AG04449 (cell line): Measurements from ENCODE around the gene H1-8.

Source experiments
- CTCF ChIA-PET: fragments of 350-600 bp; formaldehyde crosslinking; extraction: SDS; loops from one replicate; lab custom pipeline; 2021; ENCODE audit warnings: antibody characterized with exemption; lab: Yijun Ruan, JAX
- POLR2A ChIA-PET: fragments of 400-600, 350-600 bp; formaldehyde crosslinking; extraction: SDS; loops from one replicate; lab custom pipeline; 2020; ENCODE audit warnings: antibody characterized with exemption, inconsistent platforms; lab: Yijun Ruan, JAX
- DNase-seq: peaks from one replicate; pipeline ENCODE4 v3.0.0-alpha.2; 2010; ENCODE audit warnings: low read depth, low spot score
- H3K4me3 ChIP-seq: 2 replicates; pipeline ENCODE4 v1.5.1; 2011; ENCODE audit warnings: low read depth, mild to moderate bottlenecking, control low read depth, low read length
- CTCF ChIP-seq: IDR thresholded peaks from one replicate; pipeline ENCODE4 v1.5.1; 2011; ENCODE audit warnings: mild to moderate bottlenecking, moderate library complexity, low read length, control low read depth, inconsistent platforms; ENCODE audit not compliant: insufficient read depth; ENCODE audit errors: missing control alignments

H1-8 gene

DNA sequence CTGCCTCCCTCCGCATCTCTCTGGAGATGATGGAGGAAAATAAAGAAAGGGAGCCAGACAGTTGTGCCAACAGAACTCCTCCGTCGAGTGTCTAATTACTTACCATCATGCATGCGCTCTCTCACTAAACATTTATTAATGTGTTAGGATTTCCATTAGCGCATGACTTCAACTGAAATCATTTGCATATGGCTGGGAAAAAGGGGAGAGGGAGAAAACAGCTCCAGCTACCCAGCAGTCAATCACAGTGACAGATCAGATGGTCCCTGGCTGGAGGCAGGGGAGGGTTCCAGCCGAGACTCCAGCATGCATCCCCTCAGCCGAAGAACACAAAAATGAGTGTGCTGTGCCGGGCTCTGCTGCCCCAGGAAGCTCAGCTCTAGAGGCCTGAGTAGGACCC, 21.4 kb upstream of the H1-8 start:
- CTCF ChIA-PET, result interaction anchor here (1.2 kb wide), 1 partner anchor 10 kb away, joined by 4 read pairs; no protein-coding TSS in a partner anchor
- TF ChIP-seq CTCF, result no peak
- POLR2A ChIA-PET, result no interaction called here
- DNase-seq, result no peak
- no peak overlapping the region for H3K4me3 ChIP-seq

GRCh38 chr3:129522953-129523352, 20.0 kb upstream of the H1-8 start:
- H3K4me3 ChIP-seq, result no peak overlapping the region
- DNase-seq, result no peak
- TF ChIP-seq CTCF, result no peak
- POLR2A ChIA-PET, result no interaction called here
- CTCF ChIA-PET, result interaction anchor here (1.2 kb wide), 1 partner anchor 11 kb away, joined by 4 read pairs; no protein-coding TSS in a partner anchor

- ChIA-PET CTCF (no interaction called here), POLR2A (no interaction called here)
- no peak for DNase-seq
- TF ChIP-seq CTCF, result no peak
- no peak overlapping the region for H3K4me3 ChIP-seq
Observed at GRCh38 chr3:129524081-129524480, 18.9 kb upstream of the H1-8 start.

DNA sequence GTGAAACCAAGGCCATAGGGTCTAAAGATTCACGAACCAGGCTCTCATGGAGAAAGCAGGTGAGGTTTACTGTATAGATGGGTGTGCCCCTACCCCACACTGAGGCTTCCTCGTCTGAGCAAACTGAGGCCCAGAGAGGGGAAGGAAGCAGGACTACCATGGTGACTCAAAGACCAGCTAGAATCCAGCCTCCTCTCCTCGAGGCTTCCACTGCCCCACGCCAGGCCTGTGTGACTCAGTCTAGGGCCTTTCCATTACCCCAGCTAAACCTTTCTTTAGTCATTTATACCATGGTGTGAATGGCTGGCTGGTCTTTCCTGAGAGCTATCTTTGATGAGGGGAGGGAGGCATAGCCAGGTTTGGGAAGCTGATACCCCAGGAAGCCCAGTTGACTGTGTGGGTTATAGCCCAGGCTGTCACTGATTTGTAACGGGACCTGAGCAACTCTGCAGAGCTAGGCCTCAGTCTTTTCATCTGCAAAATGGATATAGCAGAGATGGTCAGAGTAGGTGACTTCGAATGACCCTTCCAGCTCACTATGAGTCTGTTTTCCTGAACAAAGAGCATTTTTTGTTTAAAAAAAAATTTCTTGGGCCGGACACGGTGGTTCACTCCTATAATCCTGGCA, 17.5 kb upstream of the H1-8 start:
- DNase-seq, result peak; percentile 17
- H3K4me3 ChIP-seq, result no peak overlapping the region
- ChIA-PET CTCF (interaction anchor here (1.5 kb wide), 1 partner anchor 142 kb away, joined by 4 read pairs; no protein-coding TSS in a partner anchor), POLR2A (interaction anchor here (0.7 kb wide), 1 partner anchor 78 kb away, joined by 3 read pairs; no protein-coding TSS in a partner anchor)
- no peak for TF ChIP-seq CTCF

GRCh38 chr3:129526121-129526900, 16.7 kb upstream of the H1-8 start:
- DNase-seq, result no peak
- ChIA-PET POLR2A (interaction anchor here (0.7 kb wide), 1 partner anchor 77 kb away, joined by 3 read pairs; no protein-coding TSS in a partner anchor), CTCF (interaction anchor here (1.5 kb wide), 1 partner anchor 143 kb away, joined by 4 read pairs; no protein-coding TSS in a partner anchor)
- H3K4me3 ChIP-seq, result no peak overlapping the region
- TF ChIP-seq CTCF, result no peak

DNA sequence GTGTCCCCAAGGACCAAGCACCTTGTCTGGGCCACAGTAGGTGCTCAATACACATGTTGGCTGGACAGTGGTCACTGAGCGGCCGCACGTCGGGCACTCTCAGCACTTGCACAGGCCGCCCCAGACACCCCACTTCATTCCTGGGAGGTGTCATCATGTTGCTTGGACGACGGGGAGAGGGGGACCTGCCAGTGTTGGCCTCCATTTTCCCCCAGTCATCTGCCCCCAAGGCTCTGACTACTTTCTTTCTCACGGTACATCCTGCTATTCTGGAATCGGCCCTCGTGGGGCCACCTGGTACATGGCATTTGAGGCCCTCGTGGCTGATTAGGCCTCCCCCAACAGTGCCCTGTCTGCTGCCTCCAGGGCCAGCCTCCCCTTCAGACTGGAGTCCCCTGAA, 15.7 kb upstream of the H1-8 start:
- no peak overlapping the region for H3K4me3 ChIP-seq
- no peak for DNase-seq
- no peak for TF ChIP-seq CTCF
- ChIA-PET POLR2A (no interaction called here), CTCF (interaction anchor here (0.8 kb wide), 1 partner anchor 12 kb away, joined by 3 read pairs; no protein-coding TSS in a partner anchor)
